Breast epithelium (tissue), 4 donors: ENCODE results near the gene HOOK2. TPM values are rescaled to one million over a fixed set of nuclear protein-coding genes. Genes with fewer than 3 reads are reported as not detected.
A peak's percentile ranks its signal among the peaks of the same experiment; 100 is the strongest.

ENCODE experiments used
- DNase-seq, 2 donors: peaks; one replicate each; pipeline ENCODE4 v3.0.0-alpha.2; 2019; ENCODE audit warnings: low spot score in 2 of 2
- H3K27ac ChIP-seq, 2 donors: fragments of 200-600 bp; sonication (generic) in 1 of 2; one replicate each; pipeline ENCODE4 v1.5.1; 2016 to 2019; ENCODE audit warnings: mild to moderate bottlenecking in 1 of 2
- H3K27me3 ChIP-seq, 2 donors: fragments of 200-600 bp; sonication (generic) in 1 of 2; one replicate each; pipeline versions ENCODE4 v1.5.1 to v1.6.0; 2017 to 2019; ENCODE audit warnings: control low read depth in 1 of 2, mild to moderate bottlenecking in 1 of 2
- H3K36me3 ChIP-seq: fragments of 200-600 bp; one replicate; pipeline ENCODE4 v1.5.1; 2019
- H3K4me1 ChIP-seq, 2 donors: fragments of 200-600 bp; sonication (generic); one replicate each; pipeline ENCODE4 v1.5.1; 2016 to 2019; ENCODE audit warnings: control low read depth in 1 of 2
- H3K4me3 ChIP-seq, 3 donors: fragments of 200-600 bp; sonication (generic); 1 replicate in 2 of 3; 2 replicates in 1 of 3; pipeline ENCODE4 v1.5.1; 2016 to 2019; ENCODE audit warnings: mild to moderate bottlenecking in 3 of 3, moderate library complexity in 2 of 3
- H3K9me3 ChIP-seq, 2 donors: fragments of 200-600 bp; sonication (generic) in 1 of 2; one replicate each; pipeline ENCODE4 v1.5.1; 2016 to 2019; ENCODE audit warnings: control low read depth in 1 of 2
- CTCF ChIP-seq, 3 donors: fragments of 450-650 bp; IDR thresholded peaks; one replicate each; pipeline ENCODE4 v1.5.1; 2016 to 2017; ENCODE audit warnings: antibody characterized with exemption in 3 of 3, mild to moderate bottlenecking in 3 of 3, moderate library complexity in 3 of 3
- POLR2A ChIP-seq: fragments of 450-650 bp; IDR thresholded peaks from one replicate; pipeline ENCODE4 v1.6.1; 2016; ENCODE audit warnings: antibody characterized with exemption, mild to moderate bottlenecking, moderate library complexity
- POLR2AphosphoS5 ChIP-seq, 3 donors: sonication (generic); formaldehyde crosslinking; IDR thresholded peaks; one replicate each; pipeline ENCODE4 v1.6.1; 2017; ENCODE audit warnings: antibody characterized with exemption in 3 of 3
- intact Hi-C: fragments of 100-400 bp; cut with DNase I; formaldehyde crosslinking; loops from one replicate; pipeline ENCODE4 v1.15.1; 2023; ENCODE audit warnings: low total_unique reads
- total RNA-seq, 3 donors: library from RNA; depleted of rRNA; stranded (reverse); fragments of >200 nt; gene quantifications; one replicate each; pipeline ENCODE4 v1.1.0, GENCODE V29; 2016

HOOK2 gene
- total RNA-seq, 3 donors from 2014 or later = 45.8 to 101 (median 98.6) TPM

GRCh38 chr19:12784394-12784870, 9.1 kb upstream of the HOOK2 start:
- intact Hi-C loops = no loop called here
- Histone ChIP-seq H3K9me3 (no peaks in the 10 kb centered on the region), H3K4me3 (peak overlapping the region in 1 of 3 donors; percentile 65), H3K27ac (peak overlapping the region; percentile 98 to 100), H3K4me1 (peaks cover 14 to 44% of the 10 kb centered on the region in 2 donors), H3K36me3 (no peaks in the 10 kb centered on the region), H3K27me3 (no peaks in the 10 kb centered on the region)
- DNase-seq = no peak
- TF ChIP-seq CTCF (IDR thresholded peaks at IDR 0.05) (no peak), POLR2AphosphoS5 (IDR thresholded peaks at IDR 0.05) (peak in 1 of 3 donors; percentile 7)

- TF ChIP-seq POLR2AphosphoS5 (IDR thresholded peaks at IDR 0.05) = no peak
- no peak for TF ChIP-seq CTCF (IDR thresholded peaks at IDR 0.05)
- TF ChIP-seq POLR2A = no peak
- Histone ChIP-seq H3K27ac (peak overlapping the region; percentile 98 to 100), H3K4me3 (peak overlapping the region; percentile 45 to 65 (median 61)), H3K9me3 (no peaks in the 10 kb centered on the region), H3K4me1 (peaks cover 16 to 39% of the 10 kb centered on the region in 2 donors), H3K27me3 (no peaks in the 10 kb centered on the region), H3K36me3 (no peaks in the 10 kb centered on the region)
- intact Hi-C loops = no loop called here
- peak in 1 of 2 donors; percentile 69 for DNase-seq
Measured at GRCh38 chr19:12783849-12784393, 8.6 kb upstream of the HOOK2 start.

- H3K4me3 ChIP-seq = peak overlapping the region; percentile 45 to 65 (median 61)
- no peak for DNase-seq
- peaks cover 18 to 33% of the 10 kb centered on the region in 2 donors for H3K4me1 ChIP-seq
Measured at GRCh38 chr19:12783291-12783848, 8.0 kb upstream of the HOOK2 start.

GRCh38 chr19:12782424-12783290, 7.3 kb upstream of the HOOK2 start:
- DNase-seq = peak; percentile 79 to 80
- peak overlapping the region; percentile 45 to 65 (median 61) for H3K4me3 ChIP-seq
- H3K27ac ChIP-seq = peak overlapping the region; percentile 98 to 100
- no peaks in the 10 kb centered on the region for H3K27me3 ChIP-seq
- H3K4me1 ChIP-seq = peaks cover 18 to 26% of the 10 kb centered on the region in 2 donors
- no peaks in the 10 kb centered on the region for H3K36me3 ChIP-seq
- H3K9me3 ChIP-seq = no peaks in the 10 kb centered on the region
- no peak for TF ChIP-seq POLR2A
- TF ChIP-seq CTCF (IDR thresholded peaks at IDR 0.05) = peak in 1 of 3 donors; percentile 6
- TF ChIP-seq POLR2AphosphoS5 (IDR thresholded peaks at IDR 0.05) = peak; percentile 71 to 89 (median 75)
- intact Hi-C loops = no loop called here

More at GRCh38 chr19:12783291-12783848, 8.0 kb upstream of the HOOK2 start:
- no peak for TF ChIP-seq POLR2A
- no peak for TF ChIP-seq CTCF (IDR thresholded peaks at IDR 0.05)
- TF ChIP-seq POLR2AphosphoS5 (IDR thresholded peaks at IDR 0.05) = no peak
- no peaks in the 10 kb centered on the region for H3K36me3 ChIP-seq
- intact Hi-C loops = no loop called here
- H3K9me3 ChIP-seq = no peaks in the 10 kb centered on the region
- no peaks in the 10 kb centered on the region for H3K27me3 ChIP-seq
- peak overlapping the region; percentile 98 to 100 for H3K27ac ChIP-seq

GRCh38 chr19:12782174-12782423, 6.7 kb upstream of the HOOK2 start:
- TF ChIP-seq CTCF (IDR thresholded peaks at IDR 0.05) (no peak), POLR2AphosphoS5 (IDR thresholded peaks at IDR 0.05) (no peak), POLR2A (no peak)
- H3K9me3 ChIP-seq = no peaks in the 10 kb centered on the region
- intact Hi-C loops = no loop called here
- peak overlapping the region; percentile 45 to 65 (median 61) for H3K4me3 ChIP-seq
- H3K27ac ChIP-seq = peak overlapping the region; percentile 98 to 100
- H3K4me1 ChIP-seq = peaks cover 18 to 25% of the 10 kb centered on the region in 2 donors
- H3K36me3 ChIP-seq = no peaks in the 10 kb centered on the region
- no peak for DNase-seq
- H3K27me3 ChIP-seq = no peaks in the 10 kb centered on the region
